Medulla oblongata (tissue), 1 donor: ENCODE measurements around the gene ASTL.
A peak's percentile ranks its signal among the peaks of the same experiment; 100 is the strongest.

Source experiments
- DNase-seq: peaks from one replicate; pipeline ENCODE4 v3.0.0-alpha.2; 2015; ENCODE audit errors: extremely low spot score

Gene ASTL

DNA sequence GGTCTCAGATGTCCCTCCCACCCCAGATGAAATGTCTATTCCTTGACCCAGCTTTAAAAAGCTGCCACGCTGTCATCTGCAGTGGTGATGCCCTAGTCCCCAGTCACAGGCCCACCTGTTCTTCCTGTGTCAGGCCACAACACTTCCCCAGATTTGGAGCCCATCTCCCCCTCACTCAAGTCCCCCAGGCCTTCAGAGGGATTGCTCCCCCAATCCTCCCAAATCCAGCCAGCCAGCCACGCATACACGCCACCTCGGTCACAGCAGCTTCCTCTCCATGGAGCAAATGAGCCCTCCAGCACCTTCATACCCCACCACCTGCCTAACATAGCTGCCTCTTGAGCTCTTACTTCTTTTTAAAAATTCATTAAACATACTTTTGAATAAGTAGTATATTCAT, 7.8 kb downstream of the ASTL start:
- no peak for DNase-seq

- DNase-seq = no peak
These were observed 8.7 kb downstream of the ASTL start for GRCh38 chr2:96129528-96130120.

GRCh38 chr2:96128456-96128855, 9.8 kb downstream of the ASTL start:
- DNase-seq = no peak

DNA sequence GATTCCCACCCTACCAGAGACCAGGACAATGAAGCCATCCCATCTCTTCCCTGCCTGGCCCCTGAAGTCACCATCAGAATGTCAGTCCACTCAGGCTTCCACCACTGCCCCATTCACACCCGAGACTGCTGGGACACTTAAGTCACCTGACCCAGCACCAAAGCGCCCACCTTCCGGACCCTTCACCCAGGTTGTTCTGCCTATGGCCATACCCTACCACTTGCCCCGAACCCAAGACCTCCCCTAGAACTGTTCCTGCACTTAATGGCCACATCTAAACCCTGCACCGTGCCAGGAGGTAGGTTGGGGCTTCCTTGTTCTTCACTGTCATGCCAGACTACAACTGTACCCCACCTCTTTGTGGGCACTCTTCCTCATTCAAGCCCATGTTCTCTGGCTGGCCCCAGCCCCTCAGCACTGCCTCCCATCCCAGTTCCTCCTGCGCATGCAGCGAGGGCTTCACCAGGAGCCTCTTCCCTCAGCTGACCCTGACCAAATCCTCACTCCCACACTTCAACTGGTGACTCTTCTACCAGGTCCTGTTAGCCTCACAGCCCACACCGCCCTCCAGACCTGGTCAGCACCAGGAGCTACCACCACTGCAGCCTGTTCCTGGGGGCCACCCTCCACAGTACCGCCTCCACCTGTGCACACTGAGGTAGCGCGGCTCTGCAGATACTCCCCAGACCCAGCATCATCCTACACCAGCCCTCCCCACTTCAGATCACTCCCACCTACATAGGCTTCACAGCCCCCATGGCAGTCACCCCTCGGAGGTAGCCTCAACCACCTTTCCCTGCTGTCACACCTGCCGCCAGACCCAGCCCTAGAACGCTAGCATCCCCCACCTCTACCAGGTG, 13.7 kb downstream of the ASTL start:
- no peak for DNase-seq

GRCh38 chr2:96123936-96124335, 14.4 kb downstream of the ASTL start:
- DNase-seq = no peak

DNA sequence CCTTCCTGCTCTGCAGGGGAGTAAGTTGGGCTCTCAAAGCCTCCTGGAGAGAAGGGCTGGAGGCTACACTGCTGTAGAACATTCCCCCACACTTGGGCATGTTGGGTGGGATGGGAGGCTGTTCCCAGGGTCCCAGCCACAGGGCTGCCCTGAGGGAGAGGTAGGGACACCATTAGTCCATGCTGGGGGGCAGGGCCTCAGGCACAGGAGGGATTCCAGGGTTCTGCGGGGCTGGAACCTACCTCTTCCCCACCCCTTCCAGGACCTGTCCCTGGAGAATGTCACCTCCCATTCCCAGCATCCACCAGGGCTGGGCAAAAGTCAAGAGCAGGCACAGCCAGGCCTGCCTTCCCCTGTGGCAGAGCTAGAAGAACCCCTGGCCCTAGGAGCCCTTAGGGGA, 15.0 kb downstream of the ASTL start:
- no peak for DNase-seq

GRCh38 chr2:96122391-96122790, 15.9 kb downstream of the ASTL start:
- no peak for DNase-seq

- no peak for DNase-seq
These were observed 16.9 kb downstream of the ASTL start for GRCh38 chr2:96121414-96121813.

- DNase-seq = no peak
These were observed 17.3 kb downstream of the ASTL start for GRCh38 chr2:96120991-96121390.

DNA sequence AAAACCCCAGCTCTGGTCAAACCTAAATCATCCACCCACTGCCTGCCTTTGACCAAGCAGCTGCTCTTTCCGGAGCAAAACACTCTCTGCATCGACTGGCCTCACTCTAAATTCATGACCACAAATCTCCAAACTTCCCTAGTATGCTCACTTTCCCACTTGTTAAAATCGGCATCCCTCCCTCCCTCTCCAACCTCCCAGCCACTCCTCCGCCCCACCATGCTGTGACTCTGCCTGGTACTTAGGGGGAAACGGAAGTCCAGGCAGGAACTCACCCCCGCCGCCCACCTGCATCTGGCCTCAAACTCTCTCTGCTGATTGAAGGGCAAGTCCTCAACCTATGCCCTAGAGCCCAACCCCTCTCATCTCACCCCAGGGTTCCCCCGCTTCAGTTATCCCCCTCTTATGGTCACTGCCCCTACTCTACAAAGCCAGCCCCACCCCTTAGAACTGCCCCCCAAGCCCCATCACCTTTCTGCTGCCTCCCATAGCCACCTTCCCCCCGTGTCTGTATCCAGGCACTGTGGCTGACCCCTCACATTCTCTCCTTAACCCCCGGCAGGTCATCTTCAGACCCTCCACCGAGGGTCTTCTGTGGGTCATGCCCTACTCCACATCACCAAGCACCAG, 18.1 kb downstream of the ASTL start:
- DNase-seq = no peak

DNA sequence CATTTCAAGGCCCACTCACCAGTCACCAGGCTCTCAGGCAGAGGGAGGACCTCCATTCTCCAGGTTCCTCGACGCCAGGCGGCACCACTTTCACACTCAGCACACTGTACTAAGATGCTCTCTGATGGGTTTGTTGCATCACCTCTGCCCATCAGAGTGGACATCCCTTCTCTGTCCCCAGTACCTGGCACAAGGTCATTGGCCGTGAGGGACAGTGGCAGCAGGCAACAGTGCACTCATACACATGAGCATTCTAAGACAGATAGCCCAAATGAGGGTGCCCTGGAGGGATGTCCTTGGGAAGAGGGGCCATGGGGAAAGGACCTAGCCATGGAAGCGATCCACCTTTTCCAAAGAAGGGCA, 18.9 kb downstream of the ASTL start:
- DNase-seq = no peak

DNA sequence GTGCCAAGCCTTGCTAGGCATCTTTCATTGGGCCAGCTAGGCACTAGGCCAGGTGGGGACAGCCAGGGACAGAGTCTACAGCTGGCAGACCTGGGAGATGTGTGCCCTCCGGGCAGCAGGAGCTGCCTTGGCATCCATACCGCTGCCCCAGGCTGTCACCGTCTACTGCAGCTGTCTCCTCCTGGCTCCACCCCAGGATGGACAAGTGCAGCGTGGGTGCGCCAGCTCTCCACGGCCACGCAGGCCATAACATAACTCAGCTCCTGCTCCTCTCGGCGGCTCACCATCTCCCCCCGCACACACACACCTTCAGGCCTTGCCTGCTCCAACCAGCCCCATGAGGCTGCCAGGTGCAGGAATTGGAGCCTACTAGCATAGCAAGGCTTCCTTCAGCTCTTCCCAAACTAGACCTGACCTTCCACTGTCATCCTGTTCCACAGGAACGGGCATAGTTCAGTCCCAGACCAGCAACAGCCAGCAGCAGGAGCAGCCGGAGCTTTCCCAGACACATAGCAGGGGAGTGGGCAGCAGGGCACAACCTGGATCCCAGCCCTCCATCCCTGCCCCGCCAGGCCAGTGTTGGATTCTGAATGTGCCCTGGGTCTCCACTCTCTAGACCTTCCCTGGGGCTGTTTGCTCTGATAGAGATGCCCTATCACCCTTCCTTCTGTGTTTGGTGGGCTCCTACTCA, 19.5 kb downstream of the ASTL start:
- no peak for DNase-seq

GRCh38 chr2:96117701-96118588, 20.4 kb downstream of the ASTL start:
- no peak for DNase-seq

GRCh38 chr2:96116879-96117533, 21.3 kb downstream of the ASTL start:
- DNase-seq = peak; percentile 47

DNA sequence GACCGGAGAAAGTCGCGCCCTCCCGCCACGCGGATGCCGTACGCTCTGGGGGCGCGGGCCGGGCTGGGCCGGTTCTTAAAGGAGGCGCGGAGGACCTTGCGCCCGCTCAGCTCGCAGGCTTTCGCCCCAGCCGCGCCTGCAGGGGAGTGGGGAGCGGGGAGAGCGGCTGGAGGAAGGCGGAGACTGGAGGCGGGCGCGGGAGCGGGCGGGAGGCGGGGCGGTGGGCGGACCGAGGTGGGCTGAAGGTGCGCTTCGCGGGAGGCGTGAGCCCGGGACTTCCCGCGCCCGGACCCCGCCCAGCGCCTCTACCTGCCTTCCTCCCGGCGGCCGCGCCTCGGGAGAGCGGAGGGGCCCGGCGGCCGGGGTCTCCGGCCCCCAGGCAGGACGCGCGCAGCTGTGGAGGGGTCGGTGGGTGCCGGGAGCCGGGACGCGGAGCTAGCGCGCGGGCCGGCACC, 21.9 kb downstream of the ASTL start, which contains the start of gene ADRA2B:
Gene ADRA2B, minus strand, starts transcription at position 148 of the 455 bp plus-strand sequence. CDS start 422 bp downstream, outside the sequence.
- peak; percentile 29 for DNase-seq

DNA sequence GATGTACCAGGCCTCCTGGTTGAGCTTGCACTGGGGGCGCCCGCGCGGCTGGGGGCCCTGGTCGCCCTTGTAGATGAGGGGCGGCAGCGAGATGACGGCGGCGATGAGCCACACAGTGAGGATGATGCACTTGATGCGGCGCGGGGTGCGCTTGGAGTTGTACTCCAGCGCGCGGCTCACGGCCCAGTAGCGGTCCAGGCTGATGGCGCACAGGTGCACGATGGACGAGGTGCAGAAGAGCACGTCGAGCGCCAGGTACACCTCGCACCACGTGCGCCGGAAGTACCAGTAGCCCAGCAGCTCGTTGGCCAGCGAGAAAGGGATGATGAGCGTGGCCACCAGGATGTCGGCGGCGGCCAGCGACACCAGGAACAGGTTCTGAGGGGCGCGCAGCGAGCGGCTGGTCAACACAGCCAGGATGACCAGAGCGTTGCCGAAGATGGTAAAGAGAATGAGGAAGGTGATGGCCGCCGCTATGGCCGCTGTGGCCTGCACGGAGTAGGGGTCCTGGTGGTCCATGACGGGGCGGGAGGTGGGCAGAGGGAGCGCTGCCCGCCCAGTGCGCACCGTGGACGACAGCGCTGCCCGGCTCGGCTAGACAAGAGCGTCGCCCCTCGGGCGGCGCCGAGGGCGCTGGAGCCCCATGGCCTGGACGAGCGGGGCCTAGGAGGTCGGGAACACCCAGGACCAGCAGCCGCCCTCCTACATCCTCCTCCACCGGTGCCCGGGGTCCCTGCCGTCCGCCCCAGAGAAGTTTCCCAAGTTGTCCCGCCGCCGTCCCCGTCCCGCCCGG, 22.5 kb downstream of the ASTL start:
- no peak for DNase-seq

- DNase-seq = no peak
These were observed 23.3 kb downstream of the ASTL start for GRCh38 chr2:96114903-96115581.

DNA sequence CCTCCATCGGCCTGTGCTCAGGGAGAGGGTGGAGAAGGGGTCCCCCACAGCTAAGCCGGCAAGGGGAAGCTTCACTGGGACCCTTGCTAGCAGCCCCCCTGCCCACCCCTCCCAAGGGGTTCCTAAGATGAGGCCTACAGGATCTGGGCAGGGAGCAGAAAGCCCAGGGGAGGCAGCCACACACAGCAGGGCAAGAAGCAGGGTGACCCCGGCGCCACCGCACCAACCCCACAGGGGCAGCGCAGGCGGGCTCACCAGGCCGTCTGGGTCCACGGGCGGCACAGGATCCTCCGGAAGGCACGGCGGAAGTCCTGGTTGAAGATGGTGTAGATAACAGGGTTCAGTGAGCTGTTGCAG, 23.8 kb downstream of the ASTL start:
- DNase-seq = no peak

- DNase-seq = no peak
These were observed 24.4 kb downstream of the ASTL start for GRCh38 chr2:96113951-96114350.

- DNase-seq = no peak
These were observed 25.0 kb downstream of the ASTL start for GRCh38 chr2:96113367-96113677.
